ENCODE measurements around the gene OSM.
A peak's percentile ranks its signal among the peaks of the same experiment; 100 is the strongest.

OSM gene

DNA sequence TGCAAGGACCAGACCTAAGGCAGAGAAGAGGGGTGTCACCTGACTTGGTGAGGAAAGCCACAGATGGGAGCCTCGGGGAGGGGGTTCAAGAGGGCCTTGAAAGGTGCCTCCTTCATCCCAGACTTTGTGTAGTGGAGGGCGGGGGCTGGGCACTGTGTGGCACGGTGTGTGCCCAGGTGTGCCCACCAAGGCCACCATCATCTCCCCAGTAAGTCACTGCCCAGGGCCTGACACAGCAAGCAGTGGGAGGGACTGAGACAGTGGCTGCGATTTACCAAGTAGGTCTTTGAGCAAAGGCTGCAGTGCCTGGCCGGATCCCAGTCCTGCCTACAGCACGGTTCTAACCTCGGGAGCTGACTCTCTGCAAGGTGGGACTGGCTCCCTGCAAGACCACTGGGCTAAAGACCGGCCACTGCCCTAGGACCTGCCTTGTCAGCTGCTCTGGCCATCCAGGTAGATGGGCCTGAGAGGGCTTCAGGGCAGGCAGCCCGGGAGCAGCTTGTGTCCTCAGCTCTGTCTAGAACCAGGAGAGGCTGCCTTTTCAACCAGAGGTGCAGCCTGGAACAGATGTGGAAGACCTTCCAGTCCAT, 1.4 kb downstream of the OSM start:
- H3K4me3 ChIP-seq (ENCODE audit: low read depth in 1 of 2, low read length in 1 of 2): peak overlapping the region; percentile 96 to 99
- peaks cover 90 to 98% of the 10 kb centered on the region in 2 experiments for H3K4me1 ChIP-seq (ENCODE audit: control insufficient read depth in 1 of 2, insufficient read depth in 1 of 2, low read depth in 1 of 2, low read length in 1 of 2)

DNA sequence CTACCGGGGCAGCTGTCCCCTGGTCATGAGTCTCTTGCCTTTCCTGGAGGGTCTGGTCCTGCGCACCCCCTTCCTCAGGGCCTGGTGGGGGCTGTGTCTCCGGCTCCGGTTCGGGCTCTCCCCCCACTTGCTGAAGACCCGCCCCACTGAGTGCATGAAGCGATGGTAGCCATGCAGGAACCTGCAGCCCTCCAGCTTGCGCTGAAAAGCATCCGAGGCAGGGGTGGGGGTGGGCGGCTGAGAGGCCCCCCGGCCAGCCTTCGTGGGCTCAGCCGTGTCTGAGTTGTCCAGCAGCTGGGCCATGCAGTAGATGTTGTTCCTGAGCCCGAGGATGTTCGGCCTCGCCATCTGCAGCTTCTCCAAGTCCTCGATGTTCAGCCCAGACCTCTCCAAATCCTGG, 2.8 kb downstream of the OSM start:
- Histone ChIP-seq H3K36me3 (peaks cover 23% of the 10 kb centered on the region), H3K4me3 (ENCODE audit: low read depth in 1 of 2, low read length in 1 of 2) (peak overlapping the region; percentile 96 to 99), H3K9me3 (no peaks in the 10 kb centered on the region), H3K27ac (peak overlapping the region; percentile 100), H3K4me1 (ENCODE audit: control insufficient read depth in 1 of 2, insufficient read depth in 1 of 2, low read depth in 1 of 2, low read length in 1 of 2) (peaks cover 76 to 87% of the 10 kb centered on the region in 2 experiments), H3K27me3 (no peaks in the 10 kb centered on the region)
- TF ChIP-seq, protein P1, sequence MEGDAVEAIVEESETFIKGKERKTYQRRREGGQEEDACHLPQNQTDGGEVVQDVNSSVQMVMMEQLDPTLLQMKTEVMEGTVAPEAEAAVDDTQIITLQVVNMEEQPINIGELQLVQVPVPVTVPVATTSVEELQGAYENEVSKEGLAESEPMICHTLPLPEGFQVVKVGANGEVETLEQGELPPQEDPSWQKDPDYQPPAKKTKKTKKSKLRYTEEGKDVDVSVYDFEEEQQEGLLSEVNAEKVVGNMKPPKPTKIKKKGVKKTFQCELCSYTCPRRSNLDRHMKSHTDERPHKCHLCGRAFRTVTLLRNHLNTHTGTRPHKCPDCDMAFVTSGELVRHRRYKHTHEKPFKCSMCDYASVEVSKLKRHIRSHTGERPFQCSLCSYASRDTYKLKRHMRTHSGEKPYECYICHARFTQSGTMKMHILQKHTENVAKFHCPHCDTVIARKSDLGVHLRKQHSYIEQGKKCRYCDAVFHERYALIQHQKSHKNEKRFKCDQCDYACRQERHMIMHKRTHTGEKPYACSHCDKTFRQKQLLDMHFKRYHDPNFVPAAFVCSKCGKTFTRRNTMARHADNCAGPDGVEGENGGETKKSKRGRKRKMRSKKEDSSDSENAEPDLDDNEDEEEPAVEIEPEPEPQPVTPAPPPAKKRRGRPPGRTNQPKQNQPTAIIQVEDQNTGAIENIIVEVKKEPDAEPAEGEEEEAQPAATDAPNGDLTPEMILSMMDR (IDR thresholded peaks at IDR 0.05): no peak

More for the DNA sequence above, 1.4 kb downstream of the OSM start:
- TF ChIP-seq, protein P1 (IDR thresholded peaks at IDR 0.05): no peak
- Histone ChIP-seq H3K9me3 (no peaks in the 10 kb centered on the region), H3K27me3 (no peaks in the 10 kb centered on the region), H3K36me3 (peaks cover 25% of the 10 kb centered on the region), H3K27ac (peak overlapping the region; percentile 100)

DNA sequence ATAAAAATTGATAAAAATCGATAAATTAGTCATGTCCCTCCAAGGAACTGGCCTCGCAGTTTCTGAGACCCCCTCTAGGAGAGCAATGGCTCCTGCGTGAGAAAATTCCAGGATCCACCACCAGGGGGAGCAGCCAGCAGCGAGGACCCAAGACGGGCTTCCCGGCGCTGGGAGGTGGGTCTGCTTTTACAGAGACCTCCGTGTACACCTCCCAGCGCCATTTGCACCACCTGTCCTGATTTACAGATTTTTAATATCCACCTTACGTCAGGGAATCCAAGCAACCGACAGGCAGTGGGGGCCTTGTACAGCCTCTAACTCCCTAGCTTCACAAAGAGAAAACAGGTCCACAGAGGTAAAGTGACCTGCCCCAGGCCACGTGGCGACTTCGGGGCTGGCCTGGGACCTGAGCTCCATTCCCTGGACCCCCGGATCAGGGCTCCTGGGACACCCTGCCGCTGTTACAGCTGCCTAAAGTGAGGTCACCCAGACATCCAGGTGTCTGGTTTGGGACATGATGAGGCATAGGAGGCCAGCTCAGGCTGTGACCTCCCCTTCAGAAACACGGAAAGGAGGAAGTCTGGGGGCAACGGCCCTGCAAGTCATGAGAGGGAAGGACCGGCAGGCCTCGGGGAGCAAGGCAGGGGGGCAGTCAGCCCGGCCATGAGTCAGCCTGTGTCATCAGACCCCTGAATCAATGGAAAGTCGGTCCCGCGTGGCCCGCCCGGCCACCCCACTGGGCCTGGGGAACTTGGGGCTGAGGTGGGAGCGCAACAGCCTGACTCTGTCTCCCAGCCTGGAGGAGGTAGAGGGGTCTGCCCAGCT, 3.5 kb downstream of the OSM start:
- no peaks in the 10 kb centered on the region for H3K27me3 ChIP-seq
- no peaks in the 10 kb centered on the region for H3K9me3 ChIP-seq
- H3K27ac ChIP-seq: peak overlapping the region; percentile 100
- H3K4me1 ChIP-seq (ENCODE audit: control insufficient read depth in 1 of 2, insufficient read depth in 1 of 2, low read depth in 1 of 2, low read length in 1 of 2): peaks cover 75 to 87% of the 10 kb centered on the region in 2 experiments
- peaks cover 20% of the 10 kb centered on the region for H3K36me3 ChIP-seq
- TF ChIP-seq, protein P1 (IDR thresholded peaks at IDR 0.05): peak; percentile 94
- H3K4me3 ChIP-seq (ENCODE audit: low read depth in 1 of 2, low read length in 1 of 2): peak overlapping the region; percentile 96 to 99

DNA sequence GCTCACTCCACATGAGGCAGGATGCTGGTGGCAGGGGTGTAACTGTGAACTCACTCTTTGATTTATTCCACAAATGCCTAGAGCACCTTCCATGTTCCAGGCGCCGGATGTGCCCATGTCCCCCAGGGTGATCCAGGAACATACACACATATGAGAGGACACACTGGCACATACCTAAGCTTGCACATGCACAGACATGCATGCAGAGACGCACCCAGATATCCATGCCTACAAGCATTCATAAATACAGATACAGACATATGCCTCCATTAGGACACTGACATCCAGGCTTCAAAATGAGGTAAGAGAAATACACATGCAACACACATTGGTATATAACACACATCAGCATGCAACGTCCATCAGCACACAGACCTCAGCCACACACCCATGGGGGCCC, 4.5 kb downstream of the OSM start:
- Histone ChIP-seq H3K36me3 (peaks cover 20% of the 10 kb centered on the region), H3K9me3 (no peaks in the 10 kb centered on the region), H3K27ac (peak overlapping the region; percentile 100), H3K27me3 (no peaks in the 10 kb centered on the region), H3K4me1 (ENCODE audit: control insufficient read depth in 1 of 2, insufficient read depth in 1 of 2, low read depth in 1 of 2, low read length in 1 of 2) (peaks cover 67 to 84% of the 10 kb centered on the region in 2 experiments), H3K4me3 (ENCODE audit: low read depth in 1 of 2, low read length in 1 of 2) (peak overlapping the region; percentile 96 to 99)
- TF ChIP-seq, protein P1 (IDR thresholded peaks at IDR 0.05): no peak

DNA sequence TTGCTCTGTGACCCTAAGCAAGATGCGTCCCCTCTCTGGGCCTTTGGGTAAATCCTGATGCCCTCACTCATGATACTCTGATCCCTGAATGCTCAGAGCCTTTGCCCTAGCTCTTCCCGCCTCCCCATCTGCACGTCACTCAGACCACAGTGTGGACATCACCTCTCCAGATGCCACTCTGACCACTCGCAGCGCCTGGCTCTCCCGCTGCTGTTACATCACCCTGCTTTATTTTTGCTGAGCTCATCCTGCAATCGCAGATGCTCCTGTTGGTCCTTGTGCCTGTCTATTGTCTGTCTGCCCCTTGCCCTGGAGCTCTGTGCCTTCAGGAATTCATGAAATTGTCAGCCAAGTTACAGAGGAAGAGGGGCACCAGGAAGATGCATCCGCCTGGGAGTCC, 5.5 kb downstream of the OSM start:
- TF ChIP-seq, protein P1 (IDR thresholded peaks at IDR 0.05): no peak
- no peaks in the 10 kb centered on the region for H3K9me3 ChIP-seq
- peak overlapping the region; percentile 0 to 15 for H3K4me3 ChIP-seq (ENCODE audit: low read depth in 1 of 2, low read length in 1 of 2)
- H3K4me1 ChIP-seq (ENCODE audit: control insufficient read depth in 1 of 2, insufficient read depth in 1 of 2, low read depth in 1 of 2, low read length in 1 of 2): peaks cover 70 to 81% of the 10 kb centered on the region in 2 experiments
- H3K27ac ChIP-seq: peak overlapping the region; percentile 100
- peaks cover 20% of the 10 kb centered on the region for H3K36me3 ChIP-seq
- no peaks in the 10 kb centered on the region for H3K27me3 ChIP-seq
